GM13976 (cell line): ENCODE measurements around the gene FRAT1.

Experiments used
- DNase-seq: peaks from one replicate; pipeline ENCODE4 v3.0.0; 2012; ENCODE audit warnings: low spot score
- CTCF ChIP-seq: IDR thresholded peaks from 2 replicates; pipeline ENCODE4 v1.5.1; 2012; ENCODE audit warnings: borderline replicate concordance, mild to moderate bottlenecking; ENCODE audit not compliant: insufficient read depth; ENCODE audit errors: extremely low read depth, missing control alignments, control extremely low read depth
- in situ Hi-C: fragments of 300-500 bp; cut with MboI; formaldehyde crosslinking; loops from one replicate; pipeline ENCODE4 v1.12.0; 2022; ENCODE audit warnings: low sequenced_read_pairs, mixed read lengths, inconsistent platforms; ENCODE audit not compliant: unreplicated experiment

The FRAT1 gene

DNA sequence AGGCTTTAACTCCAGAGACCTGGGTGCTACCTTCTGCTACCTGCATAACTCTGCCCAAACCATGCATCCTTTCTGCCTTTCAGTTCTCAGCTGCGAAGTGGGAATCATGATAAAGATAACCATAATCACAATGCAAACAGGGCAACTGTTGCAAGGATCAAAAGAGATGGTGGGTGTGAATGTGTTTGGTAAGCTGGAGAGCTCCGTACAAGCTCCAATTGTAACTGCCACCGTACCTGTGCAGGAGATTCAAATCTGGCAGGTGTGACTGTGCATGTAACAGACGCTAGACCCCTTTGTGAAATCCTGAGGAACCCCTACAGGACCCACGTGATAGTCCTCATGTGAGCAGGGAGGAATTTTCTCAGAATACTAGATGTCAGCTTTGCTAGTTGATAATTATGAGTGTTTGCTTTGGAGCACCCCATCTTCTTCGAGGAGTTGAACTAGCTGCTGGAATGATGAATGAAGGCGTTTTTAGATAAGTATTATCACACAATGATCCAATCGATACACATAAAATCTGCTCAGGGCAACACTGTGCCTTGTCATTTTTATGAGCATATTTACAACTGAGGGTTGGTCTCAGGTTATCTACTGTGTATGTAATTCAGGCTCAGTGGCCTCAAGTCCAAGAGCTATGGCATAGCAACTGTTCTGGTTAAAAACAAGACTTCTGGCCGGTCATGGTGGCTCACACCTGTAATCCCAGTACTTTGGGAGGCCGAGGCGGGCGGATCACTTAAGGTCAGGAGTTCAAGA lies 30.9 kb downstream of the FRAT1 start:
- in situ Hi-C loops = no loop called here
- TF ChIP-seq CTCF = no peak
- DNase-seq = no peak

DNA sequence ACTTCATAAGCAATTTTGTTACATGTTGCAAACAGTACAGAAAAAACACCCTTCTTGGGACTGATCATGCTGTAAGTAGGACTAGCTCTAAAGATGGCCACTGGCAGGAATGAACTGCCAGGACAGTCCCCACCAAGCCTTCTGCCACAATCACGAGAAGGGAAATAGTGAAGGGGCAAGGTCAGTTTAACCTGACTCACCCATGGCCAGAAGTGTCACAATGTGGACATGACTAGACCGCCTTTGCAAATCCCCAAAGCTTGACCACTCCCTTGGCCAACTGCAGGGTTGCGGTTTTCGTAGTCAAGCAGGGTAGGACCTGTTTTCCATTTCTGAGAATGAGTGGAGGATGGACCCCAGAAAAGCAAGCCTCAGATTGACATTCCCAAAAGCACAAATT lies 34.9 kb downstream of the FRAT1 start:
- in situ Hi-C loops = no loop called here
- no peak for TF ChIP-seq CTCF
- no peak for DNase-seq

DNA sequence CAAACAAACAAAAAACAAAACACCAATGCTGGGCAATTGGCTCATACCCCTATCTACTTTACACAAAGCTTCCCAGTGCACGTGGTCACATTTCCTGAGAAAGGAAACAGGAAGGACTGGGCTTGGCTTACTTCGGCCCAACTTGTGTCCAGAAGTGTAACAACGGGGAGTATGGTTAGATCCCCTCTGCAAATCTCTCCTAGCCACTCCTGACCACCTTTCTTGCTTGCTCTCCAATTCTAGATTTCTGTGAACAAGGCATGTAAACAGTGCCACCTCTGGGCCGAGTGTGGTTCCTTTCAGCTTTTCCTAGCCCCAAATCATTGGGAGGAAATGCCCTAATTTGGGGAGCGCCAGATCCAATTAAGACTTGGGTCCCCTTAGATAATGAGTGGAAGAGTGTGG lies 36.5 kb downstream of the FRAT1 start:
- in situ Hi-C loops = no loop called here
- no peak for TF ChIP-seq CTCF
- no peak for DNase-seq

DNA sequence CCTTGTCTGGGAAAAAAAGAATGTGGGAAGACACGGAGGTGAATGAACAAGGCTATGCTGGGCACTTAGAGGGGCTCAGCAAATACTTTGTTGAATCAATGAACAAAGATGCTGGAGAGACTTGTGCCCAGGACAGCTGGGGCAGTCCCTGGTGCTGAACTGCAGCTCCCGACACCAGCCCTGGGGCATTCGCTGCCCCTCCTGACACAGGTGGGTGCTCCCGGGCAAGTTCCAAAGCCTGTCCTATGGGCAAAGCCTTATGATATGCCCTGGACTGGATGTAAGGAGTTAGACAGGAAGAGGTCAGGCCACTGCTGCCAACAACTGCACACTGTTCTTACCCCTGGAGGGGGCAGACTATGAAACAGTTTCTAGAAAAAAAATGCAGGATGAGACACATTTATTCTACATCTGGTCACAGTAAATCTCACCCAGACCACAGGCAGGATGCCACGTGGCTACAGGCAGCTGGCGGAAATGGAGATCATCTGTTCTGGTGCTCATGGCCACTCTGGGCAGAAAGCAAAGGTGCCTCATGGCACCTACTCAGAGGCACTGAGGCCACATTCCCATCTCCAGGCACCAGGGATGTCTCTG lies 37.3 kb downstream of the FRAT1 start:
- no peak for DNase-seq
- TF ChIP-seq CTCF = no peak
- in situ Hi-C loops = no loop called here

- in situ Hi-C loops = no loop called here
- no peak for DNase-seq
- no peak for TF ChIP-seq CTCF
These were observed 37.8 kb downstream of the FRAT1 start for GRCh38 chr10:97356918-97357317.

- no peak for TF ChIP-seq CTCF
- in situ Hi-C loops = no loop called here
- DNase-seq = no peak
These were observed 39.3 kb downstream of the FRAT1 start for GRCh38 chr10:97358349-97358748.
